AG09319 (cell line): ENCODE data around the gene FAM170B.

Source experiments
- DNase-seq: peaks from one replicate; pipeline ENCODE4 v3.0.0-alpha.2; 2010; ENCODE audit warnings: low read depth; ENCODE audit errors: extremely low read depth
- TF ChIP-seq, protein P1 (sequence below): IDR thresholded peaks from 2 replicates; pipeline ENCODE4 v1.5.1; 2011; ENCODE audit warnings: low read depth, mild to moderate bottlenecking, inconsistent platforms, low read length, moderate library complexity

FAM170B gene

DNA sequence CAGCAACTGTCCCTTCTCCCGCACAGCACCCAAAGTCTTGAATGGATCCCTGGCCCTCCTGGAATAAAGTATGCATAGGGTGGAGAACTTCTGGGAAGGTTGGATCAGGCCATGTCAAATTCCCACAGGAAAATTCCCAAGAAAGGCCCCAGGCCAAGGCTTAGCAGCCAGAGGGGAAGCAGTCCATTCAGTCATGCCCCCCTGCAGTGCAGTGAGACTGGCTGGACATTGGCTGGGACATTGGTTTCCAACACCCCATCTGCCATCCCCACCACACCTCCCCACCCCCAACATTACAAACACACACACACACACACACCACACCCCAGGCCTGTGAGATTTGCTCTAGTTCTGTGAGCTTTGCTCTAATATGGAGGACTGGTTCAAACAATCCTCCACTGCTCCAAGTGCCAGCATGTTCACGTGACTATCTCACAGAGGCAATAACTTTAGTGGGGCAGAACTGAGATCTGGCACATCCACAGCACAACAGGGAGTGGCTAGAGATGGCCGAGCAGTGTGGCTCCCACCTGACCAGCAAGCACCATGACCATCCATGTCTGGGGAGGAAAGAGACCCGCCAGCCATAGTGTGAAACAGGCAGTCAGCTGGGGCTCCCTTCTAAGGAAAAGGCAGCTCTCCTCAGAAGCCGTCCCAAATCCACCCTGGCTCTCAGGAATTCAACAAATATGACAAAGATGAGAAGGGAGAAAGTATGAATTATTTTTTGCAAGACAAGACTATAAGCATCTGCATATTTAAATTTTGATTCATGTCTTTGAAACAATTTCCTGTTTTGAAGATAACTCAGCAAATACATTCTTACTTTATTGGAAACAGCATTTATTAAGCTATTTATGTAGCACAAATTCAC, 6.7 kb upstream of the FAM170B start:
- TF ChIP-seq, protein P1, sequence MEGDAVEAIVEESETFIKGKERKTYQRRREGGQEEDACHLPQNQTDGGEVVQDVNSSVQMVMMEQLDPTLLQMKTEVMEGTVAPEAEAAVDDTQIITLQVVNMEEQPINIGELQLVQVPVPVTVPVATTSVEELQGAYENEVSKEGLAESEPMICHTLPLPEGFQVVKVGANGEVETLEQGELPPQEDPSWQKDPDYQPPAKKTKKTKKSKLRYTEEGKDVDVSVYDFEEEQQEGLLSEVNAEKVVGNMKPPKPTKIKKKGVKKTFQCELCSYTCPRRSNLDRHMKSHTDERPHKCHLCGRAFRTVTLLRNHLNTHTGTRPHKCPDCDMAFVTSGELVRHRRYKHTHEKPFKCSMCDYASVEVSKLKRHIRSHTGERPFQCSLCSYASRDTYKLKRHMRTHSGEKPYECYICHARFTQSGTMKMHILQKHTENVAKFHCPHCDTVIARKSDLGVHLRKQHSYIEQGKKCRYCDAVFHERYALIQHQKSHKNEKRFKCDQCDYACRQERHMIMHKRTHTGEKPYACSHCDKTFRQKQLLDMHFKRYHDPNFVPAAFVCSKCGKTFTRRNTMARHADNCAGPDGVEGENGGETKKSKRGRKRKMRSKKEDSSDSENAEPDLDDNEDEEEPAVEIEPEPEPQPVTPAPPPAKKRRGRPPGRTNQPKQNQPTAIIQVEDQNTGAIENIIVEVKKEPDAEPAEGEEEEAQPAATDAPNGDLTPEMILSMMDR = no peak
- no peak for DNase-seq

DNA sequence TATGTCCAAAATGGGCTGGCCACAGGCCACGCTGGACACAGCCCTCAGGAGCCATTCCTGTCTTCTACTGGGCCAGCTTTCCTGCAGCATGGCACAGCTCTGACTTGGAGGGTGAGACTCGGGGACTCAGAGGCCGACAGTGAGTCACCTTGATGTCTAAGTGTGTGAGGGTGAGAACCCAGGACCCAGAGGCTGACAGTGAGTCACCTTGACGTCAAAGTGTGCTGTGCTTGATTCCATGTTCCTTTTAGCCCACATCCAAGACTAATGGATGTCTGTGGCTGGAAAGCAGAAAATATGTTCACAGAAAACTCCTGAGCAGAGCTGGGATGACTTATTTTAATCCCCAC, 6.0 kb upstream of the FAM170B start:
- TF ChIP-seq, protein P1 = no peak

DNA sequence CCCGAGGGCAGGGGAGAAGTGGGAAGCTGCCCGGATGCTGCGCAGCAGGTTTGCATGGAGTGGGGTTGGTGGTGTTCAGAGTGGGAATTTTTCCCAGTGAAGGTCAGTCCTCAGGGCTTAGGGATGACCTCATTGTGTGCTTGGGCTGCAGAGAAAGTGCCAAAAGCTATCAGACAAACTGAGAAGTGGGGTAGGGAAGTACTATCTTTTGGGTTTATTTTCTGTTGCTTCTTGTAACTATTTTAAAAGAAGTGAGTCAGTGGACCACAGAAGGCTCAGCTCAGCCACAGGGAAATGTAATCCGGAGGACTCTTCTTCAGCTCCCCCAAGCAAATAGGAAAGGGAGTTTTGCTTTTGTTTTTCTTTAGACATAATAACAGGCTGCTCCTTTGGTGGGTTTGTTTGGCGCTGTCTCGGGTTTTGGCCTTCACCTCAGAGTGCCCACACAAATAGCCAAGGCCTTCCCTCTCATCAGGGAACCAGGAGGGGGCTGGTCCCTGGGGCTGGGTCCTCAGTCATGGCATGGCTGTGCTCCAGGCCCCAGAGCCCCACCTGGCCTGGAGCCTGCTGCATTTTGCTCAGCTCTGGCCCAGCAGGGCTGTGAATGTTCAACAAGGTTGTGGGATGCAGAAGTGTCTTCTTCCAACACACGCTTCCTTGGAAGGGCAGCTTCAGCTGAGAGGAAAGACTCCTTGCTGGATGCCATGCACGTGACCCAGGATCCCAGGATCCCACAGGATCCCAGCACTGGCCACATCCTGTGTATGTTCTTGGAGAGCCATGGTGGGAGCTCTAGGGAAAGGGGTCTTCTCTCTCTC, 5.4 kb upstream of the FAM170B start:
- TF ChIP-seq, protein P1 = no peak
- DNase-seq = peak; percentile 43

More for the DNA sequence above, 6.0 kb upstream of the FAM170B start:
- no peak for DNase-seq

DNA sequence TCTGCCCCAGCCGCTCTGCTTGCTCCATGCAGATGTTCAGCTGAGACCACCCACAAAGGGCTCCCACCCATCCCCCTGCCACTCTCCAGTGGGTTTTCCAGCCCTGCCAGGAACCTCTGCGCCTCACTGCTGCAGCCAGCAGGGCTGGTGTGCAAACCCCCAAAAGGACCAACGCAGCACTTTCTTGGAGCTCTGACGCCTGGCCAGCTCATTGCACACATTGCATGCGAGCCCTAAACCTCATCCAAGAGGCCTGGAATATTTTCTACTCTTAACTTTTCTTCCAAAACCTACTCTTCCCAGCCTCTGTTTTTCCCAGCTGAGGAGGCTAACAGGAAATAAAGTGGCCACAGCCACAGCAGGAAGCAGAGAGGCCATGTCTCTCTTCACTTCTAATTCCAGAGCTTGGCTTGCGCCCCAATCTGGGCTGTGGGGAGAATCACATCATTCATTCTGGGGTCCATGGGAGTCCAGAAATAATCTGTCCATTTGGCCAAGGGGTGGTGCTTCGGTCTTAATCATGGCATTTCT, 4.6 kb upstream of the FAM170B start:
- peak; percentile 61 for DNase-seq
- TF ChIP-seq, protein P1 = no peak

DNA sequence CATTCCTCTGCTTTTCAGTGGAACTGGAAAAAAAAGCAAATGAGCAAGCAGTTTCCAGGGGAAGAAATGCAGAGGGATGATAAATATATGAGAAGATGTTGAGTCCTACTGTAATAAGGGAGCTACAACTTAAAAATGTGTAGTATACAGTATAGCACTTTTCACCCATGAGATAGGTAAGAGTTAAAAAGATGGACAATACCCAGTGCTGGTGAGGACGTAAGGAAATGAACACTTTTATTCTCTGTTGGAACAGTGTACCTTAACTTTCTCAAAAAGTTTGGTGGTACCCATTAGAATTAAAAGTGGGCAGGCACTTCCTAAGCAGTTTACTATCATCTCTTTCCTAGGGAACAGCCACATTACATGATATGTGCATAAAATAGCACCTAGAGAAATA, 2.7 kb upstream of the FAM170B start:
- TF ChIP-seq, protein P1 = no peak
- no peak for DNase-seq

DNA sequence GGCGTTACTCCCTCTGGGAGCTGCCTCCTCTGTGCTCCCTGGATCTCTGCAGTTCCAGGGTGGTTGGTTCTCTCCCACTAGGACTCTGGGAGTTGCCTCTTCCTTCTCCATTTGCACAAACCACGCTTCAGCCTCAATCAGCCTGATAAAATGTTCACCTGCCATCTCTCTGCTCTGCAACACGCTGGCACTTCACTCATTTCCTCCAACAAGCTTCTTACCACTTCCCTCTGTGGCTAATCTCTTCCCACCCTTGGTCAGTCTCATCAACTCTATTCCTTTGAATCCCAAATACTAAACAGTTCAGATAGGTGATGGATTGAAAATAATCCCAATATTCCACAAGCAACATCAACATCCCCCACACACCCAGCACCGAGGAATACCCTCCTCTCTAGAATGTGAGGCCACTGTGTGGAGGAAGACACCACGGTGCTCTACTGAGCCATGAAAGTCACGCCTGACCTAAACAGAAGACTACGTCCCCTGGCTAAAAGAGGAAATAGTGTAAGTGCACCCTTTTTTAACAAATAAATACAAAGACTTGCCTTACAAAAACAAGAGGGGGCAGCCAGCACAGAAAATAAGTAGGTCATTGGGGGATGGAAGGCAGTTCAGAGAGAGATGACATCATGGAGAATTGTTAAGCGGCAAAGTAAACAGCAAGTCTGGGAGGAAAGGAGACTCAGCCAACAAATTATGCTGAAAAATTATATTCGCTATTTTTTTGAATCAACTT, 1.9 kb upstream of the FAM170B start:
- TF ChIP-seq, protein P1 = no peak
- no peak for DNase-seq
